Measurements from ENCODE around the gene ZDHHC13.

The ZDHHC13 gene

GRCh38 chr11:19194620-19195308 is 77.8 kb downstream of the ZDHHC13 start:
- TF ChIP-seq YY1 (IDR thresholded peaks at IDR 0.05; ENCODE audit: insufficient read depth, insufficient read length) (no peak), SUZ12 (IDR thresholded peaks at IDR 0.05; ENCODE audit: extremely low read depth, insufficient read depth, insufficient read length) (no peak), ZNF274 (IDR thresholded peaks at IDR 0.05; ENCODE audit: low read depth, low read length) (no peak)
- H3K9ac ChIP-seq (ENCODE audit: insufficient read length, low read depth), result no peak overlapping the region
- DNase-seq (ENCODE audit: low read depth, low spot score), result no peak
- H3K27me3 ChIP-seq (ENCODE audit: insufficient read depth, insufficient read length), result no peaks in the 10 kb centered on the region
- H3K4me3 ChIP-seq (ENCODE audit: insufficient read length, low read depth), result no peak overlapping the region
- H3K36me3 ChIP-seq (ENCODE audit: insufficient read depth, insufficient read length, low read length), result no peaks in the 10 kb centered on the region
- no peaks in the 10 kb centered on the region for H3K4me1 ChIP-seq (ENCODE audit: insufficient read depth, insufficient read length)
- H3K9me3 ChIP-seq (ENCODE audit: insufficient read depth, low read length), result no peaks in the 10 kb centered on the region

- no peak overlapping the region for H3K4me3 ChIP-seq (ENCODE audit: insufficient read length, low read depth)
- DNase-seq (ENCODE audit: low read depth, low spot score), result no peak
- H3K4me1 ChIP-seq (ENCODE audit: insufficient read depth, insufficient read length), result no peaks in the 10 kb centered on the region
- no peak overlapping the region for H3K9ac ChIP-seq (ENCODE audit: insufficient read length, low read depth)
- H3K9me3 ChIP-seq (ENCODE audit: insufficient read depth, low read length), result peaks cover 8% of the 10 kb centered on the region; the same call in 1 of the 2 replicates
- no peaks in the 10 kb centered on the region for H3K36me3 ChIP-seq (ENCODE audit: insufficient read depth, insufficient read length, low read length)
- TF ChIP-seq YY1 (IDR thresholded peaks at IDR 0.05; ENCODE audit: insufficient read depth, insufficient read length), result no peak
- no peak for TF ChIP-seq SUZ12 (IDR thresholded peaks at IDR 0.05; ENCODE audit: extremely low read depth, insufficient read depth, insufficient read length)
- TF ChIP-seq ZNF274 (IDR thresholded peaks at IDR 0.05; ENCODE audit: low read depth, low read length), result no peak
- no peaks in the 10 kb centered on the region for H3K27me3 ChIP-seq (ENCODE audit: insufficient read depth, insufficient read length)
These were observed 79.5 kb downstream of the ZDHHC13 start for GRCh38 chr11:19196432-19196831.

- no peak overlapping the region for H3K9ac ChIP-seq (ENCODE audit: insufficient read length, low read depth)
- H3K4me3 ChIP-seq (ENCODE audit: insufficient read length, low read depth), result no peak overlapping the region
- H3K9me3 ChIP-seq (ENCODE audit: insufficient read depth, low read length), result peaks cover 8% of the 10 kb centered on the region; the same call in 1 of the 2 replicates
- no peaks in the 10 kb centered on the region for H3K27me3 ChIP-seq (ENCODE audit: insufficient read depth, insufficient read length)
- no peaks in the 10 kb centered on the region for H3K36me3 ChIP-seq (ENCODE audit: insufficient read depth, insufficient read length, low read length)
- TF ChIP-seq ZNF274 (IDR thresholded peaks at IDR 0.05; ENCODE audit: low read depth, low read length), result no peak
- TF ChIP-seq SUZ12 (IDR thresholded peaks at IDR 0.05; ENCODE audit: extremely low read depth, insufficient read depth, insufficient read length), result no peak
- TF ChIP-seq YY1 (IDR thresholded peaks at IDR 0.05; ENCODE audit: insufficient read depth, insufficient read length), result no peak
- H3K4me1 ChIP-seq (ENCODE audit: insufficient read depth, insufficient read length), result no peaks in the 10 kb centered on the region
- DNase-seq (ENCODE audit: low read depth, low spot score), result no peak
These were observed 82.1 kb downstream of the ZDHHC13 start for GRCh38 chr11:19199048-19199447.

GRCh38 chr11:19199771-19200170 is 82.8 kb downstream of the ZDHHC13 start:
- TF ChIP-seq ZNF274 (IDR thresholded peaks at IDR 0.05; ENCODE audit: low read depth, low read length) (no peak), YY1 (IDR thresholded peaks at IDR 0.05; ENCODE audit: insufficient read depth, insufficient read length) (no peak), SUZ12 (IDR thresholded peaks at IDR 0.05; ENCODE audit: extremely low read depth, insufficient read depth, insufficient read length) (no peak)
- Histone ChIP-seq H3K36me3 (ENCODE audit: insufficient read depth, insufficient read length, low read length) (no peaks in the 10 kb centered on the region), H3K9me3 (ENCODE audit: insufficient read depth, low read length) (peaks cover 8% of the 10 kb centered on the region; the same call in 1 of the 2 replicates), H3K4me3 (ENCODE audit: insufficient read length, low read depth) (no peak overlapping the region), H3K9ac (ENCODE audit: insufficient read length, low read depth) (no peak overlapping the region), H3K27me3 (ENCODE audit: insufficient read depth, insufficient read length) (no peaks in the 10 kb centered on the region), H3K4me1 (ENCODE audit: insufficient read depth, insufficient read length) (no peaks in the 10 kb centered on the region)
- DNase-seq (ENCODE audit: low read depth, low spot score), result no peak

GRCh38 chr11:19200410-19201201 is 83.6 kb downstream of the ZDHHC13 start:
- Histone ChIP-seq H3K4me1 (ENCODE audit: insufficient read depth, insufficient read length) (no peaks in the 10 kb centered on the region), H3K9me3 (ENCODE audit: insufficient read depth, low read length) (peaks cover 8% of the 10 kb centered on the region; the same call in 1 of the 2 replicates), H3K36me3 (ENCODE audit: insufficient read depth, insufficient read length, low read length) (no peaks in the 10 kb centered on the region), H3K9ac (ENCODE audit: insufficient read length, low read depth) (no peak overlapping the region), H3K27me3 (ENCODE audit: insufficient read depth, insufficient read length) (no peaks in the 10 kb centered on the region), H3K4me3 (ENCODE audit: insufficient read length, low read depth) (no peak overlapping the region)
- DNase-seq (ENCODE audit: low read depth, low spot score), result no peak
- TF ChIP-seq ZNF274 (IDR thresholded peaks at IDR 0.05; ENCODE audit: low read depth, low read length) (no peak), YY1 (IDR thresholded peaks at IDR 0.05; ENCODE audit: insufficient read depth, insufficient read length) (no peak), SUZ12 (IDR thresholded peaks at IDR 0.05; ENCODE audit: extremely low read depth, insufficient read depth, insufficient read length) (no peak)

- H3K9me3 ChIP-seq (ENCODE audit: insufficient read depth, low read length), result peaks cover 8% of the 10 kb centered on the region; the same call in 1 of the 2 replicates
- no peak within 1 kb of the TSS for H3K4me3 ChIP-seq (ENCODE audit: insufficient read length, low read depth)
- DNase-seq (ENCODE audit: low read depth, low spot score), result no peak
- H3K36me3 ChIP-seq (ENCODE audit: insufficient read depth, insufficient read length, low read length), result no peaks in the 10 kb centered on the region
- no peak within 1 kb of the TSS for H3K9ac ChIP-seq (ENCODE audit: insufficient read length, low read depth)
- H3K27me3 ChIP-seq (ENCODE audit: insufficient read depth, insufficient read length), result no peaks in the 10 kb centered on the region
- TF ChIP-seq YY1 (IDR thresholded peaks at IDR 0.05; ENCODE audit: insufficient read depth, insufficient read length) (no peak), ZNF274 (IDR thresholded peaks at IDR 0.05; ENCODE audit: low read depth, low read length) (no peak), SUZ12 (IDR thresholded peaks at IDR 0.05; ENCODE audit: extremely low read depth, insufficient read depth, insufficient read length) (no peak)
- H3K4me1 ChIP-seq (ENCODE audit: insufficient read depth, insufficient read length), result no peaks in the 10 kb centered on the region
These were observed 85.0 kb downstream of the ZDHHC13 start, which contains the start of gene CSRP3 for GRCh38 chr11:19201737-19202605. CSRP3 (minus strand) TSS chr11:19201983; CDS start chr11:19192448, 9,535 bp downstream.

All from NT2/D1 (cell line).